ENCODE data around the gene TMEM43. TPM values are rescaled to one million over a fixed set of nuclear protein-coding genes. Genes with fewer than 3 reads are reported as not detected.

The TMEM43 gene
- total RNA-seq, 1 donor from 2014 or later: 42.7 TPM

GRCh38 chr3:14159426-14159825 lies 34.6 kb downstream of the TMEM43 start:
- no peak overlapping the region for H3K27ac Mint-ChIP-seq (ENCODE audit: unreplicated experiment)
- no peak for DNase-seq (ENCODE audit: low read depth, low spot score)
- peaks cover 65% of the 10 kb centered on the region for H3K36me3 Mint-ChIP-seq (ENCODE audit: low read depth)

GRCh38 chr3:14161282-14161681 lies 36.4 kb downstream of the TMEM43 start:
- no peak overlapping the region for H3K27ac Mint-ChIP-seq (ENCODE audit: unreplicated experiment)
- peaks cover 65% of the 10 kb centered on the region for H3K36me3 Mint-ChIP-seq (ENCODE audit: low read depth)
- no peaks in the 10 kb centered on the region for H3K27me3 Mint-ChIP-seq (ENCODE audit: low read depth)
- H3K9me3 Mint-ChIP-seq: peaks cover 13% of the 10 kb centered on the region
- no peak overlapping the region for H3K4me3 Mint-ChIP-seq
- no peak for TF ChIP-seq CTCF (conservative IDR thresholded peaks at IDR 0.05)
- DNase-seq (ENCODE audit: low read depth, low spot score): no peak
- no peaks in the 10 kb centered on the region for H3K4me1 Mint-ChIP-seq

More at GRCh38 chr3:14159426-14159825, 34.6 kb downstream of the TMEM43 start:
- peaks cover 13% of the 10 kb centered on the region for H3K9me3 Mint-ChIP-seq
- no peaks in the 10 kb centered on the region for H3K27me3 Mint-ChIP-seq (ENCODE audit: low read depth)
- TF ChIP-seq CTCF (conservative IDR thresholded peaks at IDR 0.05): no peak
- H3K4me3 Mint-ChIP-seq: no peak overlapping the region
- H3K4me1 Mint-ChIP-seq: no peaks in the 10 kb centered on the region

- H3K36me3 Mint-ChIP-seq (ENCODE audit: low read depth): peaks cover 61% of the 10 kb centered on the region
Observed at GRCh38 chr3:14162178-14162577, 37.3 kb downstream of the TMEM43 start.

GRCh38 chr3:14166877-14167603 lies 42.2 kb downstream of the TMEM43 start:
- Mint-ChIP-seq H3K4me3 (no peak overlapping the region), H3K4me1 (no peaks in the 10 kb centered on the region)

More at GRCh38 chr3:14162178-14162577, 37.3 kb downstream of the TMEM43 start:
- no peak for DNase-seq (ENCODE audit: low read depth, low spot score)
- H3K27me3 Mint-ChIP-seq (ENCODE audit: low read depth): no peaks in the 10 kb centered on the region
- no peaks in the 10 kb centered on the region for H3K4me1 Mint-ChIP-seq
- TF ChIP-seq CTCF (conservative IDR thresholded peaks at IDR 0.05): no peak
- no peak overlapping the region for H3K27ac Mint-ChIP-seq (ENCODE audit: unreplicated experiment)
- H3K4me3 Mint-ChIP-seq: no peak overlapping the region
- H3K9me3 Mint-ChIP-seq: peaks cover 13% of the 10 kb centered on the region

GRCh38 chr3:14169435-14169834 lies 44.6 kb downstream of the TMEM43 start:
- no peaks in the 10 kb centered on the region for H3K27me3 Mint-ChIP-seq (ENCODE audit: low read depth)
- no peak overlapping the region for H3K4me3 Mint-ChIP-seq
- peaks cover 24% of the 10 kb centered on the region for H3K36me3 Mint-ChIP-seq (ENCODE audit: low read depth)
- H3K27ac Mint-ChIP-seq (ENCODE audit: unreplicated experiment): no peak overlapping the region
- no peak for DNase-seq (ENCODE audit: low read depth, low spot score)
- H3K9me3 Mint-ChIP-seq: no peaks in the 10 kb centered on the region
- no peaks in the 10 kb centered on the region for H3K4me1 Mint-ChIP-seq
- no peak for TF ChIP-seq CTCF (conservative IDR thresholded peaks at IDR 0.05)

More at GRCh38 chr3:14166877-14167603, 42.2 kb downstream of the TMEM43 start:
- Mint-ChIP-seq H3K27ac (ENCODE audit: unreplicated experiment) (no peak overlapping the region), H3K36me3 (ENCODE audit: low read depth) (peaks cover 39% of the 10 kb centered on the region), H3K9me3 (peaks cover 4% of the 10 kb centered on the region), H3K27me3 (ENCODE audit: low read depth) (no peaks in the 10 kb centered on the region)
- TF ChIP-seq CTCF (conservative IDR thresholded peaks at IDR 0.05): no peak
- DNase-seq (ENCODE audit: low read depth, low spot score): no peak

All from neural crest cell (in vitro differentiated cells).